ENCODE measurements around the gene CR1L.

GRCh38 chr1:207673399-207673798 is 28.5 kb downstream of the CR1L start:
- no peak for TF ChIP-seq CTCF (IDR thresholded peaks at IDR 0.05)
- no peak for TF ChIP-seq REST (IDR thresholded peaks at IDR 0.05; ENCODE audit: insufficient read depth in 1 of 2, low read depth in 2 of 2, low read length in 1 of 2)
- TF ChIP-seq SIN3A (IDR thresholded peaks at IDR 0.05; ENCODE audit: borderline replicate concordance, insufficient read depth, low read depth, low read length): no peak
- no peak for TF ChIP-seq POLR2AphosphoS5 (IDR thresholded peaks at IDR 0.05; ENCODE audit: low read depth, low read length)
- no peak for TF ChIP-seq TCF7L2 (IDR thresholded peaks at IDR 0.05; ENCODE audit: low read depth, low read length)
